Osteoblast (primary cell): ENCODE measurements around the gene SPRY2. TPM values are rescaled to one million over a fixed set of nuclear protein-coding genes. Genes with fewer than 3 reads are reported as not detected.

Source experiments
- DNase-seq: peaks from one replicate; pipeline ENCODE4 v3.0.0; 2011; ENCODE audit warnings: low spot score, mixed read lengths; ENCODE audit not compliant: insufficient read length; ENCODE audit errors: missing footprints
- H2AFZ ChIP-seq: 2 replicates; pipeline ENCODE4 v1.6.0; 2011; ENCODE audit warnings: mild to moderate bottlenecking, low read length
- H3K27ac ChIP-seq: 2 replicates; pipeline ENCODE4 v1.5.1; 2011; ENCODE audit warnings: mild to moderate bottlenecking, low read depth, low read length, moderate library complexity
- H3K27me3 ChIP-seq: 2 replicates; pipeline ENCODE4 v1.6.0; 2012; ENCODE audit warnings: mild to moderate bottlenecking, control low read depth, inconsistent platforms, low read length, moderate library complexity; ENCODE audit not compliant: insufficient read depth
- H3K36me3 ChIP-seq: 2 replicates; pipeline ENCODE4 v1.5.1; 2011; ENCODE audit warnings: mild to moderate bottlenecking, low read length, control low read depth, moderate library complexity; ENCODE audit not compliant: insufficient read depth
- H3K4me1 ChIP-seq: 2 replicates; pipeline ENCODE4 v1.5.1; 2011; ENCODE audit warnings: mild to moderate bottlenecking, low read length, control low read depth, moderate library complexity; ENCODE audit not compliant: insufficient read depth
- H3K4me2 ChIP-seq: 2 replicates; pipeline ENCODE4 v1.6.0; 2011; ENCODE audit warnings: mild to moderate bottlenecking, low read length; ENCODE audit not compliant: insufficient read depth
- H3K4me3 ChIP-seq: fragments of 200-600 bp; sonication (generic); 3 replicates; pipeline ENCODE4 v1.5.1; 2012; ENCODE audit warnings: mild to moderate bottlenecking, low read length, inconsistent platforms; ENCODE audit not compliant: insufficient read depth
- H3K79me2 ChIP-seq: 2 replicates; pipeline ENCODE4 v1.6.0; 2012; ENCODE audit warnings: mild to moderate bottlenecking, low read length, control low read depth, inconsistent platforms; ENCODE audit not compliant: insufficient read depth
- H3K9me3 ChIP-seq: 2 replicates; pipeline ENCODE4 v1.5.1; 2011; ENCODE audit warnings: low read depth, low read length, control low read depth
- H4K20me1 ChIP-seq: 2 replicates; pipeline ENCODE4 v1.6.0; 2012; ENCODE audit warnings: mild to moderate bottlenecking, low read length, control low read depth; ENCODE audit not compliant: insufficient read depth
- total RNA-seq: library from RNA; depleted of rRNA; stranded (reverse); fragments of >200 nt; gene quantifications from 2 replicates; pipeline ENCODE4 v1.2.3, GENCODE V29; 2012
- TF ChIP-seq, protein P1 (sequence below): IDR thresholded peaks from 2 replicates; pipeline ENCODE4 v1.5.1; 2011; ENCODE audit warnings: mild to moderate bottlenecking, low read depth, low read length, moderate library complexity; ENCODE audit errors: extremely low read depth

The SPRY2 gene
- total RNA-seq, 1 donor = 6.5 TPM

DNA sequence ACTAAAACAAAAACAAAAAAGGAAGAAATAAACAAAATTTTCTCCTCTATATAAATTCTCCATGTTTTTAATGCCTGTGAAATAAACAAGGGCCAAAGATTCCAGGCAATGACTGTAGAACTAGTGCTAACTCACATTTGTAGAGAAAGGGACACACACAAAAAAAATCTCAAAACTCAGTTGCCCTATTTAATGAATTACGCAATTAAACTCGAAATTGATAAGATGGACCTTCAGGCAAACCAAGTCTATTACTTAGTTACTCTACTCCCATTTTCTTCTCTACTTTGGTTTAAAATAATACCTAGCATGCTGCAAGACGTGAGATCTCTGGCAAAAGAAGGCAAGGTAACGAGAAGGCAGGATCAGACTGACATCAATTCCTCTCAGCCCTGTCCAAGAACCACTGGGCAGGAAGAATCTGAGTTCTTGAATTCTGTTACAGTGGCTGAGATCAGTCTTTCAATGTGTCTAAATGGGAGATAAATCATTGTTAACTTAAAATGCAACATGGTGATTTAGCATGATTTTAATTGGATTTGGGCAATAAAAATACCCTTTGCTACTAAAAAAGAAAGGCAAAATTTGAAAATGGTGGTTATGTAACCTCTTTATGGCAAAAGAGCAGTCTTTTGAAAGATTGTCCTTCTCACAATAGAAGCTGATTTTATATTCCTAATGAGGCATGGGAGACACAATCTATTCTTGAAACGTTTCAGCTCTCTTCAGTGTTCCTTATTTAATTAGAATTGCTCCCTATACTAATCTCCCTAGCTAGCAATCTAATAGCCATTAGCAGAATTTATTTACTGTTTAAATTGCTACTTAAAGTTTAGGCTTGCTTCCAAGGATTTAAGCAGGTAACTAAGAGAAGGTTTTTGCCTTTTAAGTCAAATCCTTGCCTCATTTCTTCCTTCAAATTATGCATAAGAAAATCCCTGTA lies 25.9 kb downstream of the SPRY2 start:
- TF ChIP-seq, protein P1, sequence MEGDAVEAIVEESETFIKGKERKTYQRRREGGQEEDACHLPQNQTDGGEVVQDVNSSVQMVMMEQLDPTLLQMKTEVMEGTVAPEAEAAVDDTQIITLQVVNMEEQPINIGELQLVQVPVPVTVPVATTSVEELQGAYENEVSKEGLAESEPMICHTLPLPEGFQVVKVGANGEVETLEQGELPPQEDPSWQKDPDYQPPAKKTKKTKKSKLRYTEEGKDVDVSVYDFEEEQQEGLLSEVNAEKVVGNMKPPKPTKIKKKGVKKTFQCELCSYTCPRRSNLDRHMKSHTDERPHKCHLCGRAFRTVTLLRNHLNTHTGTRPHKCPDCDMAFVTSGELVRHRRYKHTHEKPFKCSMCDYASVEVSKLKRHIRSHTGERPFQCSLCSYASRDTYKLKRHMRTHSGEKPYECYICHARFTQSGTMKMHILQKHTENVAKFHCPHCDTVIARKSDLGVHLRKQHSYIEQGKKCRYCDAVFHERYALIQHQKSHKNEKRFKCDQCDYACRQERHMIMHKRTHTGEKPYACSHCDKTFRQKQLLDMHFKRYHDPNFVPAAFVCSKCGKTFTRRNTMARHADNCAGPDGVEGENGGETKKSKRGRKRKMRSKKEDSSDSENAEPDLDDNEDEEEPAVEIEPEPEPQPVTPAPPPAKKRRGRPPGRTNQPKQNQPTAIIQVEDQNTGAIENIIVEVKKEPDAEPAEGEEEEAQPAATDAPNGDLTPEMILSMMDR = no peak

DNA sequence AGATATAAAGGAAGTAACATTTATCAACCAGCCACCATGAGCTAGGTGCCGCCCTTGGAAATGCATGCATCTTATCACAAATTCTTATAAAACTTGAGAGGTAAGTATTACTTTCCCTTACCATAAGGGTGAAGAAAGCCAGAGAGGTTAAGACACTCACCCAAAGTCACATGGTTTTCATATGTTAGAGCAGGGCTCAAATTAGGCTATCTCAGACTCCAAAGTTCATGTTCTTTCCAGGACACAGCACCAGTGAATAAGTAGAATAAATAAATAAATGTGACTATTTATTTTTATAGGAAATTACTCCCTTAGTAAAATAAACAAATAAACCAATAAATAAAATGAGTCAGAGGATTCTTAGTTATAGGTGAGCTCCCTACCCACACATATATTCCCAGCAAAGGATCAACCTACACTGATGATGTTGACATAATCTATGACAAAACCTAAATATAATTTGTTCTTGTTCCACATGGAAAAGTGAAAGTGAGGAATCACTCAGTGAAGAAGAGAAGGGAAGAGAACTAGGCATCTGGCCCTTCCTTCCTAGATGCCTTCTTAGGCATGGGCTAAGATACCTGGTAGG lies 27.2 kb downstream of the SPRY2 start:
- TF ChIP-seq, protein P1 = no peak
- Histone ChIP-seq H3K9me3 (no peaks in the 10 kb centered on the region), H3K4me1 (no peaks in the 10 kb centered on the region), H3K4me3 (no peak overlapping the region), H3K27me3 (no peaks in the 10 kb centered on the region), H4K20me1 (no peaks in the 10 kb centered on the region), H2AFZ (no peak overlapping the region), H3K36me3 (no peaks in the 10 kb centered on the region), H3K27ac (no peak overlapping the region), H3K4me2 (no peak overlapping the region), H3K79me2 (no peaks in the 10 kb centered on the region)
- no peak for DNase-seq

More for the DNA sequence above, 25.9 kb downstream of the SPRY2 start:
- H3K36me3 ChIP-seq = no peaks in the 10 kb centered on the region
- H3K4me3 ChIP-seq = no peak overlapping the region
- no peaks in the 10 kb centered on the region for H3K27me3 ChIP-seq
- no peak for DNase-seq
- no peaks in the 10 kb centered on the region for H4K20me1 ChIP-seq
- no peaks in the 10 kb centered on the region for H3K9me3 ChIP-seq
- H3K79me2 ChIP-seq = no peaks in the 10 kb centered on the region
- no peak overlapping the region for H3K4me2 ChIP-seq
- H3K27ac ChIP-seq = no peak overlapping the region
- no peaks in the 10 kb centered on the region for H3K4me1 ChIP-seq
- H2AFZ ChIP-seq = no peak overlapping the region

DNA sequence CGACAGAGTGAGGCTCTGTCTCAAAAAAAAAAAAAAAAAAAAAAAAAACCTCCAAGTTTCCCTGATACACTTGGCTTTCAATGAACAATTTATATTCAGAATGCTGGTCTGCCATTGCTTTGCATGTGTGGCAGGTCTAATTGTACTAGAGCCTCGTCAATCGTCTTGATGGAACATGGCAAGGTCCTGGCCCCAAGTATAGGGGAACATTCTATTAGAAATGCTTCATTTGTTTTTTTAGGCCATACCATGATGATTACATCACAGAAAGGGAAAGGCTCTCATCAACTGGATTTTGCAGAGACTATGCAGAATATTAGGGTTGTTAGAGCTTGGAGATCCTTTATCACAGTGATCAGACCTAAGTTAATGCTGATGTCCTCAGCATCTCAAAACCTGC lies 28.0 kb downstream of the SPRY2 start:
- no peak for DNase-seq
- Histone ChIP-seq H2AFZ (no peak overlapping the region), H3K4me1 (no peaks in the 10 kb centered on the region), H3K36me3 (no peaks in the 10 kb centered on the region), H4K20me1 (no peaks in the 10 kb centered on the region), H3K4me3 (no peak overlapping the region), H3K79me2 (no peaks in the 10 kb centered on the region), H3K27ac (no peak overlapping the region), H3K27me3 (no peaks in the 10 kb centered on the region), H3K9me3 (no peaks in the 10 kb centered on the region), H3K4me2 (no peak overlapping the region)
- TF ChIP-seq, protein P1 = no peak
